Activated CD8-positive, alpha-beta memory T cell treated with anti-CD3 and anti-CD28 coated beads for 24 hours (primary cell): ENCODE results near the gene BMP6.
"Not testable (repeated sequence)": the region's sequence is repeated elsewhere in the genome, so short reads cannot be mapped to it uniquely, and the experiment has no call there.

Experiments
- DNase-seq: peaks from one replicate; pipeline ENCODE4 v3.0.0-alpha.2; 2020

BMP6 gene

DNA sequence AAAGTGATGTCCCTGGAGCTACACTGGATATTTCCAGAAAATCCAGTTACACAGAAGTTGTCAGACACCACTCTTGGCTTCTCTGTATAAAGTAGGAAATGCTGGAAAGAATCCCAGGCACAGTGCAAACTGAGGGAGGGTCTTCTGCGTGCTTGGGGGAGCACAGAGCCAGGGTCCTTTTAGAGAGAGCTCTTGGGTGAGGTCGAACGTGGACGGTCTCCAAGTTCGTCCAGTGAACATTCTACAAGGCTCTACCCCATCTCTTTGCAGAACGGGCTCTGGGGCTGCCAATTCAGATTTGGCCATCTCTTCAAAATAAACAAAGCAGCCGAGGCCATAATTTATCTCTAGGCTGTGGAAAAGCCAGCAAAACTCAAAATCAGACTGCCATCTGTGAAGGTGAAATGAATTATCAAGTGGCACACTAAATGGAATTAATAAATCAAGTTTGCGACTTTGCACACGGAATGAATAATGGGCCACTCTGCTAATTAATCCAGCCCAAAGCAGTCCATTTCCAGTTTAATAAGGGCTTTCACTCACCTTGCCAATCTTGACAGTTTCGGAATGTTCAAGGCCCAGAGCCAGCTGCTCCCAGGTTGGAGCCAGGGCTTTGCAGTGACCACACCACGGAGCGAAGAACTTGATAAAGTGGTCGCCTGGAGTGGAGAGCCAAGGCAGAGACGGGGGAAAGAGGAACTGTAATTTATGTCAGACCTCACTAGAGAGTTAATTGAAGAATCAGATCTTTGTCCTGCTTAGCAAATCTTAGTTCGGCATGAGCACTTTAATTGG, 165.4 kb downstream of the BMP6 start:
- no peak for DNase-seq

DNA sequence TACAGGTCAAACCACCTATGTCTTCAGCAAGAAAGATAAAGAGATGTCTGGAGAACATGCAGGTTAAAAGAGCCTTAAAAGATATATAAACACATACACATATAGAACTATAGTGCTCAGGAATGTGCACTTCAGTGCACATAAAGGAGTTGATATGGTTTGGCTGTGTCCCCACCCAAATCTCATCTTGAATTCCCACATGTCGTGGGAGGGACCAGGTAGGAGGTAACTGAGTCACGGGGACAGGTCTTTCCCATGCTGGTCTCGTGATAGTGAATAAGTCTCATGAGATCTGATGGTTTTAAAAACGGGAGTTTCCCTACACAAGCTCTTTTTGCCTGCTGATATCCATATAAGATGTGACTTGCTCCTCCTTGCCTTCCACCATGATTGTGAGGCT, 166.5 kb downstream of the BMP6 start:
- not testable (repeated sequence) for DNase-seq

- no peak for DNase-seq
These were observed 167.4 kb downstream of the BMP6 start for GRCh38 chr6:7893342-7893741.

- DNase-seq = no peak
These were observed 168.6 kb downstream of the BMP6 start for GRCh38 chr6:7894262-7895124.

DNA sequence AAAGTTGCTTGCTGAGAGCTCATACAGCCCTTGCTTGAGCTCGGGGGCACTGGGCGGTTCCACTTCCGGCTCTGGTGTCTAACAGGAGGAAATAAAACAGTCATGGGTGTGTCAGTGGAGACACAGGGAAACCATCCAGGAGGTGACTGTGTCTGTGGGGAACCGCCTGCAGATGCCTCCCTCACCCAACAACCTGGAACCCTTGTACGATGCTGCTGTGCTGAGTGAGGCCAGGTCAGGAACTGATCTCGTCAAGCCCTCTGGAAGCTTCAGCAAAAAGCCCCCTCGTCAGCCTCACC, 169.2 kb downstream of the BMP6 start:
- DNase-seq = no peak

- DNase-seq = no peak
These were observed 170.6 kb downstream of the BMP6 start for GRCh38 chr6:7896465-7896987.

DNA sequence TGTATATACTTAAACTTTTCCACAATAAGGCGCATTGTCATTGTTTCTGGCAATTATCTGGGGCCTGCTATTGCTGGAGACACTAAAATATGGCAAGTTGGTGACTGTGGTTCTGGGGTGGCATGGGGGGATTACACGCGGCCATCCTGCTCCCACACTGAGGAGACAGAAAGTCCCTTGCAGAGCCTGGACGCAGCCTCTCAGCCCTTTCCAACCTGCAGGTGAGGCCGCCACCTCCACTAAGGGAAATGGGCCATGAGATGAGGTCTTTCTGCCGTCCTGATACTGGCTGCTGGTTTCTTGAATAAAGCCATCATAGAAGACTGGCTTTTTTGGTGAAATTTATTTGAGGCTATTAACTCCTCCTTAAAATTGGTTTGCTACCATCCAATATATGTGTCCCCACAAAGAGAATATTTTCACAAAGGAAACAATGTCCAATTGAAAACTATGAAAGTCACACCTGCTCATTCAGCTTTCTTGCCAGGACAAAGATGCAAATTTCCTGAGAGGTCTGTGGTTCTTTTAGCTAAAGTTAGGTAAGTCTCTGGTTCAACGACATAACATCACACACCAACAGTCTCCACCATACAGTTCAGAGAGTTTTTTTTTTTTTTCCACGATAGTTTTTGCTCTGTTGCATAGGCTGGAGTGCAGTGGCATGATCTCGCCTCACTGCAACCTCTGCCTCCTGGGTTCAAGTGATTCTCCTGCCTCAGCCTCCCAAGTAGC, 171.7 kb downstream of the BMP6 start:
- no peak for DNase-seq

- DNase-seq = not testable (repeated sequence)
These were observed 172.3 kb downstream of the BMP6 start for GRCh38 chr6:7898193-7898586.

GRCh38 chr6:7899101-7899888, 173.4 kb downstream of the BMP6 start:
- no peak for DNase-seq

- no peak for DNase-seq
These were observed 174.0 kb downstream of the BMP6 start for GRCh38 chr6:7899889-7900213.

DNA sequence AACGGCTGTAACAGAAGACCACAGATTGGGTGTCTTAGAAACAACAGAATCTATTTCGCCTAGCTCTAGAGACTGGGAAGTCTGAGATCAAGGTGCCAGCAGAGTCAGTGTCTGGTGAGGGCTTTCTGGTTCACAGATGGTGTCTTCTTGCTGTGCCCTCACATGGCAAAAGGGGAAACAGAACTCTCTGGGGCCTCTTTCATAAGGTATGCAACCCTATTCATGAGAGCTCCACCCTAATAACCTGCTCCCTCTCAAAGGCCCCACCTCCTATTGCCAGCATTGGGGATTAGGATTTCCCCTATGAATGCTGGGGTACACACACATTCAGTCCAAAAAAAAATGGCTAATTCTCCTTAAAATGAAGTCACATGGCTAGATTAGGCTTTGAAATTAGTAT, 174.7 kb downstream of the BMP6 start:
- no peak for DNase-seq

DNA sequence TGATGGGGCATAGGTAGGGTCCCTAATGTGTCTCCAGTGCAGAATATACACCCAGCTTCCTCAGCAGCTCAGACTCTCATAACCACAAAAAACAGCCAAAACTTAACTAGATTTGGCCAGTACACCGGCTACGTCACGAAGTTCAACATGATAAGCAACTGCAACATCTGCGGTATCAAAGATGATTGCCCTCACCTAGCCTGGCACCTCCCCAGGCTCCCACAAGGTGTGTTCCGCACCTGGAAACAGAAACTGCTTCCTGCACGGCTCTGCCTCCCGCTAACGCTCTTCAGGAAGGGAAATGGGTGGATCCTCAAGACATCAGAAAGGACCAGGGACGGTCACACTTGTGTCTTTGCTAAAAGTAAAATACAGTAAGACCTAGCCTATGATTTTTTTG, 175.2 kb downstream of the BMP6 start:
- DNase-seq = no peak

DNA sequence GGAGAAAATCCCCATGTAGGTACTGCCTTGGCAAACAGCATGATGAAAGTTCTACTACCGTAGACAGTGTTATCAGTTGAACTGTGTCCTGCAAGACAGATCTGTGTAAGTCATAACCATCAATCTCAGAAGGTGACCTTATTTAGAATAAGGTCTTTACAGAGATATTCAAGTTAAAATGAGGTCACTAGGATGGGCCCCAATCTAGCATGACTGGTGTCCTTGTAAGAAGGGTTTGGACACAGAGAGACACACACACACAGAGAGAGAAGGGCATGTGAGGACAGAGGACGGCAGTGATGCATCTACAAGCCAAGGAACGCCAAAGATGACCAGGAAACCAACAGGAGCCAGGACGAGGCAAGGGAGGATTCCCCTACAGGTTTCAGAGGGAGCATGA, 175.9 kb downstream of the BMP6 start:
- DNase-seq = no peak

DNA sequence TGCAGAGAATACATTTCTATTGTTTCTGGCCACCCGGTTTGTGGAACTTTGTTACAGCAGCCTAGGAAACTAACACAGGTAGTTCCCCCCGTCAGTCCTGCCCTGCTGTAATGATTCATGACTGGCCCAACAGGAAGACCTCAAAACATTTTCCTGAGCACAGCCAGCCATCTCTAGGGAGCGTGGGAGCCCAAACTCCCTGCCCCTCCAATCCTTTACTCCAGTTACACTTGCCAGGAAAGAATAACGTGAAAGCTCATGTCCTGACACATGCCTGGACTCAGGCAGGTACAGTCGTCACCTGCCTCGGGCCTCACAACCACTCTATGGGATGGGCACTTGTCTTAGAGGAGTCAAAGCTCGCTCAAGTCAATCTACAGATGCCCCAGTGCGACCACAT, 176.3 kb downstream of the BMP6 start:
- no peak for DNase-seq

- no peak for DNase-seq
These were observed 177.0 kb downstream of the BMP6 start for GRCh38 chr6:7902867-7903266.

DNA sequence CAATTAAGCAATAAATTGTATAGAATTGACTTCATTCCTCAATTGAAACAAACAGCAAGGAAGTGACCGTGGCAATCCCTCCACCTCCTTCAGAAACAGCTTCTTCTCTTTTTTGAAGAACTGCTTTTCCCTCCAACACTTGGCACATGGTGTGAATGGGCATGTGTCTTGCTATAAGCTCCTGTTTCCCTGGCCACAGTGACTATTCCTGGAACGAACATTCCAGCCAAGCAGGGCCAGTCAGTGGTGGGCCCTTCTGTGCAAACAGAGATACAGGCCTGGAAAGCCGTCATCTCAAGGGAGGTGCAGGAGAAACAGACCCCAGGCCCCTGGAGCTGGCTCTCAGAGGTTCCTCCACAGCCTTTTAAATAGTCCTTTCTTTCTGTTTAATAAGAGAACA, 177.8 kb downstream of the BMP6 start:
- no peak for DNase-seq

- no peak for DNase-seq
These were observed 178.9 kb downstream of the BMP6 start for GRCh38 chr6:7904654-7905319.

- DNase-seq = no peak
These were observed 179.5 kb downstream of the BMP6 start for GRCh38 chr6:7905416-7905815.

- no peak for DNase-seq
These were observed 180.8 kb downstream of the BMP6 start for GRCh38 chr6:7906741-7907140.

- no peak for DNase-seq
These were observed 181.3 kb downstream of the BMP6 start for GRCh38 chr6:7907159-7907558.

- peak; percentile 80 for DNase-seq
These were observed 183.7 kb downstream of the BMP6 start for GRCh38 chr6:7909323-7910276.
